LNCAP (cell line): Measurements from ENCODE around the gene PDZD8.

Source experiments
- CTCF ChIP-seq: fragments of 450-650 bp; IDR thresholded peaks from 2 replicates; pipeline ENCODE4 v1.5.1; 2017; ENCODE audit warnings: mild to moderate bottlenecking

Gene PDZD8, protein sequence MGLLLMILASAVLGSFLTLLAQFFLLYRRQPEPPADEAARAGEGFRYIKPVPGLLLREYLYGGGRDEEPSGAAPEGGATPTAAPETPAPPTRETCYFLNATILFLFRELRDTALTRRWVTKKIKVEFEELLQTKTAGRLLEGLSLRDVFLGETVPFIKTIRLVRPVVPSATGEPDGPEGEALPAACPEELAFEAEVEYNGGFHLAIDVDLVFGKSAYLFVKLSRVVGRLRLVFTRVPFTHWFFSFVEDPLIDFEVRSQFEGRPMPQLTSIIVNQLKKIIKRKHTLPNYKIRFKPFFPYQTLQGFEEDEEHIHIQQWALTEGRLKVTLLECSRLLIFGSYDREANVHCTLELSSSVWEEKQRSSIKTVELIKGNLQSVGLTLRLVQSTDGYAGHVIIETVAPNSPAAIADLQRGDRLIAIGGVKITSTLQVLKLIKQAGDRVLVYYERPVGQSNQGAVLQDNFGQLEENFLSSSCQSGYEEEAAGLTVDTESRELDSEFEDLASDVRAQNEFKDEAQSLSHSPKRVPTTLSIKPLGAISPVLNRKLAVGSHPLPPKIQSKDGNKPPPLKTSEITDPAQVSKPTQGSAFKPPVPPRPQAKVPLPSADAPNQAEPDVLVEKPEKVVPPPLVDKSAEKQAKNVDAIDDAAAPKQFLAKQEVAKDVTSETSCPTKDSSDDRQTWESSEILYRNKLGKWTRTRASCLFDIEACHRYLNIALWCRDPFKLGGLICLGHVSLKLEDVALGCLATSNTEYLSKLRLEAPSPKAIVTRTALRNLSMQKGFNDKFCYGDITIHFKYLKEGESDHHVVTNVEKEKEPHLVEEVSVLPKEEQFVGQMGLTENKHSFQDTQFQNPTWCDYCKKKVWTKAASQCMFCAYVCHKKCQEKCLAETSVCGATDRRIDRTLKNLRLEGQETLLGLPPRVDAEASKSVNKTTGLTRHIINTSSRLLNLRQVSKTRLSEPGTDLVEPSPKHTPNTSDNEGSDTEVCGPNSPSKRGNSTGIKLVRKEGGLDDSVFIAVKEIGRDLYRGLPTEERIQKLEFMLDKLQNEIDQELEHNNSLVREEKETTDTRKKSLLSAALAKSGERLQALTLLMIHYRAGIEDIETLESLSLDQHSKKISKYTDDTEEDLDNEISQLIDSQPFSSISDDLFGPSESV

GRCh38 chr10:117375360-117376178 lies at the start of gene PDZD8:
PDZD8 (minus strand) TSS chr10:117375440; CDS start chr10:117375227, 213 bp downstream.
- no peak for TF ChIP-seq CTCF

- no peak for TF ChIP-seq CTCF
These were observed 48.9 kb upstream of the PDZD8 start for GRCh38 chr10:117424171-117424570.

- no peak for TF ChIP-seq CTCF
These were observed 46.7 kb upstream of the PDZD8 start for GRCh38 chr10:117421985-117422384.

- TF ChIP-seq CTCF = no peak
These were observed 45.5 kb upstream of the PDZD8 start for GRCh38 chr10:117420768-117421167.

DNA sequence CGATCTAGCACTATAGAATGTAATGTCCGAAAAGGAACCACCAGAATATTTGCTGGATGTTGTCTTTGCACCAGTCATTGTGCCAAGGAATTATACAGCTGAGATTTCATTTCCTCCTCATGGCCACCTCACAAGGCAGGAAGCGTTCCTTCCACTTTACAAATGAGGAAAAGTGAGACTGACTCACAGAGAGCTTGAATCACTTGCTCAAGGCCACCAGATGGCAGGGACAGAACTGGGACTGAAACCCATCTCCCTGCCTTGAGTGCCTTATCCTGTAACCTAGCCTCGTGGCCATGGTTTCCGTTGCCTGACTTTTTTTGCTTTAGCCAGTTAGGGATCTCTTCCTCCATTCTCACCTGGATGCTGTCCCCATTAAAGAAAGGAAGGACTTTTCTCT lies 44.7 kb upstream of the PDZD8 start:
- no peak for TF ChIP-seq CTCF

GRCh38 chr10:117419159-117419558 lies 43.9 kb upstream of the PDZD8 start:
- no peak for TF ChIP-seq CTCF

DNA sequence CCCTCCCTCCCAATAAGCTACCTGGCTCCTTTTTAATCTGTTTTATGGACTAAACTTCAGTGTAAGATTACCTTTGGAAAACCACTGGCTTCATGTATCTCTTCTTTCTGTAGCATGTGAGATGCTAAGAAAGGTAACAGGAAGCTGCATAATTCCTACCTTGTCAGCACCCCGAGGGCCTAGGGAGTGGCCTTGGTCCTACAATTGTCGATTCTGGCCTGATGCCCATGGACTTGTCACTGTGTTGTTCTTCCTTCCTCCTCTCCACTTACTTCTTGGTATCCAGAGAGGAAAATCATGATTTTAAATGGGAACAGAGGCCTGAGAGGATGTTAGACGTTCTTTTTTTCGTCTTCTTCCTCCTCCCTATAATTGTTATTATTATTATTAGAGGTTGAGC lies 42.9 kb upstream of the PDZD8 start:
- TF ChIP-seq CTCF = no peak
